Stimulated activated naive CD4-positive, alpha-beta T cell treated with Interleukin-2 at 50 U/mL for 16 hours (primary cell): Measurements from ENCODE around the gene KCTD15.

Experiments
- DNase-seq: peaks from one replicate; lab custom pipeline; 2025; lab: John Stamatoyannopoulos, UW

Gene KCTD15

DNA sequence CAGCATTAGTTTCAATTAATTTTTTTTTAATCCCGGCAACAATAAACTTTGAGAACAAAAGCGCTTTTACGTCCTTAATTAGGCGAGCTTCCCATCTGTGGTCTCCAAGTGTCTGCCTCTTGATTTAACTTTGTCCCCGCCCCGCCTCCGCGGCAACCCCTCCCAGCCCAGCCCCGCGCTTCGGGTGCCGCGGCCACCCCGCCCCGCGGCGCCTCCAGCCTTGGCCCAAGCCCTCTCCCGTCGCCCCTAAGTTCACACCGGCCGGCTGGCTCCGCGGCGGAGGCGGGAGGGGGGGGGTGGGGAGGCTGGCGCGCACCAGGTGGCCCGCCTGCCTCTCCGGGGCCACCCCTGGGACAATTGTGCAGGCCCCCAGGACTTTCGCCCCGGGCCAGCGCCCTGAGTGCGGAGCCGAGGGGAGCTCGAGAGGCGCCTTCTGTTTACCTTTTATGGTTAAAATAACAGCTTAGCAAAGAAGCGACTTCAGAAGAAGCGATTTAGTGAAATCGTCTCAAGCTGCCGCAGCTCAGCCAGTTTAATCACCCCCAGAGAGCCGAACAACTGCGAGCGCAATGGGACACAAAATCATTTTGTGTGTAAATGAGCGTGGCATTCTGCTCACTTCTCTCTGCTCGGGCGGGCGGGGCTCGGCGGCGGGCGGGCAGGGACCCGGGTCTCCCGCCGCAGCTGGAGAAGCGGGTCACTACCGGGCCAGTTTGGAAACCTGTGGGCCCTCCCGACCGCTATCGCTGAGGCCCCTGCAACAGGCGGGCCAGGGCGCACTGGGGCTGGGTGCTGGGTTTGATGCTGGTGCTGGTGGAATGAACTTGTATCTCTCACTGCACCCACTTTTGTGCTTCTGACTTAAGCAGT, 1.4 kb downstream of the KCTD15 start:
- peak; percentile 16 for DNase-seq

- no peak for DNase-seq
These were observed 2.0 kb downstream of the KCTD15 start for GRCh38 chr19:33798681-33799111.

DNA sequence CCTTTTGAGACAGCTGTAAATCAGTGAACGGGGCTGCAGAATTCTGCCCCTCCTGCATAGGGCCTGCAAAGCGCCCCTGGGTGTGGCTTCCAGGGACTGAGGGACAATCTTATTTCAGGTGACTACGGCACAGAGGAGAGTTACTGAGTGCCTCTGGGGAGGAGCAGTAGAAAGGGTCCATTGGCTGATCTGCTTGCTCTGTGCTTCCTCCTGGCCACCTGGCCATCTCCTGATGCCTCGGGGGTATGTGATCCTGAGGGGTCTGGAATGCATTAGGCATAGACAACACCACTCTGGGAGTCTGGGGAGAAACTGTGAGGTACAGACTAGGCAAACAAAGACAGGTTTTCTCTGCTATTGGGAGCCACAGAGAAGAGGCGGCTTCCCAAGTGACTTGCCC, 2.8 kb downstream of the KCTD15 start:
- no peak for DNase-seq

DNA sequence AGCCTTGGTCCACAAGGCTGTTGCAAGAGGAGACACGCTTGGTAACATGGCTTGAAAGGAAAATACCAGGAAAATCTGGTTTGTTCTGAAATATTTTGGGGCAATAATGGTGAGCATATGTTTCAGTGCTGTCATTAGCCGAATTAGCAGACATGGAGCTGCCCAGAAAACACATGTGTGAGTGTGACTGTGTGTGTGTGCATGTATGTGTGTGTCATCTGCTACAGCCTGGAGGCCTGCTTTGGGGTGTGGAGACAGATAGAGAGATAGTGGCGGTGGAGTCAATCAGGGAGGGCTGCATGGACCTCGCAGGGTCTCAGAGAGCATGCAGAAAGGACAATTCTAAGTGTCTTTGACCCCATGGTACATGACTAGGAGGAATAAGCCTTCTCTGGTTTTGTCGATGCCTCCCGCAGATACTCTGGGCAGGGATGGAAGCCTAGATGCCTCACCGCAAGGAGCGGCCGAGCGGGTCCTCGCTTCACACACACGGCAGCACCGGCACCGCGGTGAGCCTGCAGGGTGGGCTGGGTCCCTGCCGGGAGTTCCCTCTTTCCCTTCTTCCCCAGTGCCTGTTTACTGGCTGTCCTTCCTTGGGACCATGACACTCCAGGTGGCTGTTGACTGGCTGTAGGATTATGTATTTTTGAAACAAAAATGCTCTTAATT, 3.5 kb downstream of the KCTD15 start:
- DNase-seq: no peak

- no peak for DNase-seq
These were observed 4.7 kb downstream of the KCTD15 start for GRCh38 chr19:33801411-33801810.

GRCh38 chr19:33802001-33802400, 5.3 kb downstream of the KCTD15 start:
- DNase-seq: no peak

DNA sequence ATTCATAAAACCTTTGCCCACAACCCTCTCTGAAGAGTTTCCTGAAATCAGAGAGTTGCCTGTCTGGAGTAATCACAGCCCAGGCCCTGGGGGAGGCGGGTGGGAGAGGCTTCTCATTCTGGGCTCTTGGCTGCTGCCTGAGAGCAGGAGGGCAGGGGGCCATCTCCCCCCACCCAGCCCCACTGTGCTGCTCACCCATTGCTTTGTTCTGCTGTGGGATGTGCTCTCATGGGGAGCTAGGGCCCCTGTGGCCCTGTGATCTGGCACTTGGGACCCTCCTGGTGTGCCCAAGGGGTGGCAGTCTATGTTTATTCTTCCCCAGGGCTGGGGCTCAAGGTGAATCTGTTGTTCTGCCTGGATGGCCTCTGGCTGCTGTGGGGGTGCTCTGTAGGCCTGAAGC, 6.1 kb downstream of the KCTD15 start:
- no peak for DNase-seq

DNA sequence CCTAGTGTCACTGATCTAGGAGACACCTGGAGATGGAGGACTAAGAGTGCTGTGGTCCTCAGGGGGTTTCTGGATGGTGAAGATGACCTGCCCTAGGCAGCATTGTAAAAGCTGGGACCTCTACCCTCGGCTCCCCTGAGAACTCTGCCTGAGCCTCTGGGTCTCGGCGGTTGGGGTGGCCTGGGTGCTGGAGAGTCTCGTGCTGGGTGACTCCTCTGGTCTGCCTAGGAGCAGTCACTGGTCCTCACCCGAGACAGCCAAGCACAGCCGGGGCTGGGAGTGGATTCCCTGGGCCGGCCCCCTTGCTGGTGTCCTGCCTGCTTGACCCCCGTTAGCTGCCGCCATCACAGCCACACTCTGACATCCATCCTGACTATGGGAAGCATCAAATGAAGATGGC, 6.7 kb downstream of the KCTD15 start:
- no peak for DNase-seq

DNA sequence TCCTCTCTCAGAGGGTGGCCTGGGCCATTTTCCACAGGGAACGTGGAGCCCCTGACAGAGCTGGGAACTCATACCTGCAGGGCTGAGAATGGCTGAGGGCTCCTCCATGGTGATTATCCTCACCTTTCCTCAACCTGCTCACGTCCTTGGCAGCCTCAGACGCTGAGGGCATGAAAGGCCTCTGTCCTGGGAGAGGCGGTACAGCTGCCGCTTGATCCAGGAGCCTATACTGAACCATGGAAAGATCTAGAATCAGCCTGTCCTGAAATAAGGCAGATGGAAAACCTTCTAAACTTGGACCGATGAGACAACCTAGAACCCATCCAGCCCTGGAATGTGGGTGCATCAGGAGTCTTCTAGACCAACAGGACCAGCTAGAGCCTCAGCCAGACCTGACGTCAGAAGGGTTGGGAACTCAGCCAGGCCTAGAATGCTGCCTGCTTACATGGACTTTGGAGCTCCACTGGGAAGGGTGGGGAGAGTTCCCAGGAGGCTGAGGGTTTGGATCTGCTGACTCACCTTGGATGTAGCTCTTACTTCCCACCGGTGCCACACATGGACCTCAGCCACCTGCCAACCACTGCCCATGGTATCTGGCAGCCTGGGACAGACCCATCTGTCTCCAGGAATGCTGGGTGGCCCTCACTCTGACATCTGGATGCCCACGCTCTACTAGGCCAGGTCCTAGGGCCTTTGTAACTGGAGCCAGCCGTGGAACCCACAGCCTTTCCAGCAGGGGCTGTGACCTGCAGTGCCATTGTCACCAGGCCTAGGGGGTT, 7.5 kb downstream of the KCTD15 start:
- DNase-seq: no peak

DNA sequence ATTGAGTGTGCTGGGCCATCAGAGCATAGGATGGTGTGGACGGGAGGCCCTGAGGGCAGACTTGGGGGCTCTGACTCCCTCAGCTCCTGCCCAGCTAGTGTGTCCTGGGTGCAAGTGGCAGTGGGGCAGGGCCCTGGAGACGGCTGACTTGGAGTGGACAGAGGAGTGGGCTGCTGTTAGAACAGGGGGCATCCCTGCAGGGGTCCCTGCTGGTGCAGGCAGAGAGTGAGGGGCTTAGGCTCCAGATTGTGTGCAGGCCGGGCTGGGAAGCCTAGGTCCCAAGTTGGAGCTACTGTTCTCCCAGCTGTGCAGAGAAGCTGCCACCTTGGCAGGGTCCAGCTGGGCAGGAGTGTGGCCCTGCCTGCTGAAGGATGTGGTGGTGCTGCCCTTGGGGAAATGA, 8.6 kb downstream of the KCTD15 start:
- DNase-seq: no peak

- no peak for DNase-seq
These were observed 9.3 kb downstream of the KCTD15 start for GRCh38 chr19:33805840-33806433.

GRCh38 chr19:33806434-33806881, 9.8 kb downstream of the KCTD15 start:
- no peak for DNase-seq

- DNase-seq: no peak
These were observed 11.7 kb downstream of the KCTD15 start for GRCh38 chr19:33808399-33808798.

DNA sequence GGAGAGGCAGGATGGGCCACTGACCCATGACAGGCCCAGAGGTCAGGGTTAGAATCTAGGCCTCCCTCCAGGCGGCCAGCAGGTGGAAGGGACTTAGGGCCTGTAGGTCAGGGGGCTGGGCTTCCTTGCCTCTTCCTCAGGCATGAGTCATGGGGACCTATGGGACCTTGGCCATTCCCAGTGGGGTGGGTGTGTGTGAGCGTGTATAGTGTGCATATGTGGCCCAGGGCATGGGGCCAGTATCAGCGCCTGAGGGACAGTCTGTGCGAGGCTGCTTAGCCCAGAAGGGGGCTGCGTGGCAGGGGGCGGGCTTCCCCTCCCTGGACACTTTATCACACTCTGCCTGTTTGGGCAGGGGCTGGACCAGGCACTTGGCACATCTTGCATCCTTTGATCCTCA, 13.3 kb downstream of the KCTD15 start:
- no peak for DNase-seq

GRCh38 chr19:33810821-33811220, 14.2 kb downstream of the KCTD15 start:
- DNase-seq: no peak

- no peak for DNase-seq
These were observed 14.6 kb downstream of the KCTD15 start for GRCh38 chr19:33811246-33811645.

DNA sequence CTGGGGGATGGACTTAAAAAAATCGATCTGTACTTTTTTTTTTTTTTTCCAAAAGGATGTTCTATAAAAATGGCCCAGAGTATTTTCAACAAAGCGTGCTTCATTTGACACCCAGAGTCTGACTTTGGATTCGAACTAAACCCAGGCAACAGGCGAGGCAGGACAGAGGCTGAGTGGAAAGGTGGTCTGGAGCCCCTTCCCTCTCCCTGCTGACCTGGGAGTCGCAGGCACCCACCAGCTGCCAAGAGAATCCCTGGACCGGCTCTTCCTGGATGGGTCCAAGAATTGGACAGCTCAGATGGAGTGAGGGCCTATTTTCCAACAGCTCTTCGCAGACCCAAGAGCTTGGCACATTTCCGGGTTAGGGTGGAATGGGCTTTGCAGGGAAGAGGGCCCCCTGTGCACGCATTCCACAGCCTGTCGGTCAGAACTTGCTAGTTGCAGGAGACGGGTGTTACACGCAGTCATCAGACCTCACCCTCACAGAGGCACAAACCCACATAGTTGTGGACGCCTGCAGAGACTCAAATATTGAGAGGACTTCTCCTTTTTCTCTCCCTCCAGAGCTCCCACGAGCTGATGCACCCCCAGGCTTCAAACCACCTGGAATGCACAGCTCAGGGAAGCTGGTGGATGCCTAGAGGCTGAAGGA, 15.2 kb downstream of the KCTD15 start:
- DNase-seq: no peak

DNA sequence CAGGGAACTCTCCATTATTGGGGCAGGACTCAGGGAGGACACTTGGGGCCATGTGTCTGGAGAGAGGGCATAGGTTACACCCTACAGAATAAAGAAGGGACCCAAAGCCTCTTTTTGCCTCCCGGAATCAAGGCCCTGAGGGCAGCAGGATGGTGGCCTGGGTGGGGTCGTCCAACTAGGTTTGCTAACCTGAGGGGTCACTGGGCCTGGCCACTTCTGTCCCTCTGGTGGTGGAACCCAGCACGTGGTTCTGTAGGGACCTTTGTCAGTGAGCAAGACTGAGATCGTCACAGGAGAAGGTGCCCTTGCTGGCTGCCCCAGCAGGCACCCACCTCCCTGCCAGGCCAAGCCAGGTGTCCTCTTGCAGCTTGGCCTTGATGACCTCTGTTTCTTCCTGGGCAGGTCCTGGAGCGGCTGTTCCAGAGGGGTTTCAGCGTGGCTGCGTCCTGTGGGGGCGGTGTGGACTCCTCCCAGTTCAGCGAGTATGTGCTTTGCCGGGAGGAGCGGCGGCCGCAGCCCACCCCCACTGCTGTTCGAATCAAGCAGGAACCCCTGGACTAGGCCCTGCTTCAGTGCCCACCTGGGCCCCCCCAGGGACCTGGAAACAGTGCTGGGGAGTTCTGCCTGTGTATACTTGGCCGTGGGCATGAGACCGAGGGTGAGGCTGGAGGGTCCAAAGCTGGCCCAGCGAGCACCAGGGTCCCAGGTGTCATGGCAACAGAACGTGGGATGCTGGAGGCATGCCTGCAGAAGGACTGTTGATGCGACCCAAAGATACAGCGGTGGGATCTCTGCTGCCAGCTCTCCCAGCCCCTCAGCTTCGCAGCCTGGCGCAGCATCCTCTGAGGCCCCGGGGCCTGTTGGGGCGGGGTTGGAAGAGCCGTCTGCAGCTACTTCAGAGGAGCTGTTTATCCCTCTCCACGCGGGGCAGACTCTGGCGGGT, 16.0 kb downstream of the KCTD15 start:
- no peak for DNase-seq

- no peak for DNase-seq
These were observed 16.9 kb downstream of the KCTD15 start for GRCh38 chr19:33813391-33814101.
